Mesothelial cell of epicardium (in vitro differentiated cells): ENCODE data around the gene EHMT1. TPM values are rescaled to one million over a fixed set of nuclear protein-coding genes. Genes with fewer than 3 reads are reported as not detected.

Source experiments
- DNase-seq, 2 experiments: peaks; one replicate each; pipeline ENCODE4 v3.0.0; 2021; ENCODE audit warnings: low spot score in 2 of 2; ENCODE audit not compliant: unreplicated experiment in 2 of 2
- H3K27ac Mint-ChIP-seq: 2 replicates; pipeline ENCODE4 v1.8.0; 2021; ENCODE audit warnings: mixed read lengths
- H3K27me3 Mint-ChIP-seq: 2 replicates; pipeline ENCODE4 v1.8.0; 2021; ENCODE audit warnings: low read depth, mixed read lengths
- H3K36me3 Mint-ChIP-seq: 2 replicates; pipeline ENCODE4 v1.8.0; 2021; ENCODE audit warnings: mixed read lengths
- H3K4me1 Mint-ChIP-seq: 2 replicates; pipeline ENCODE4 v1.8.0; 2021; ENCODE audit warnings: mixed read lengths
- H3K4me3 Mint-ChIP-seq: 2 replicates; pipeline ENCODE4 v1.8.0; 2021; ENCODE audit warnings: mild to moderate bottlenecking, moderate library complexity, mixed read lengths
- H3K9me3 Mint-ChIP-seq: 2 replicates; pipeline ENCODE4 v1.8.0; 2021; ENCODE audit warnings: mixed read lengths
- CTCF ChIP-seq: fragments of 200-600 bp; sonication (generic); IDR thresholded peaks from one replicate; pipeline ENCODE4 v1.5.0; 2021; ENCODE audit warnings: antibody characterized with exemption; ENCODE audit not compliant: unreplicated experiment
- total RNA-seq: library from RNA; stranded (reverse); gene quantifications from 3 replicates; pipeline ENCODE4 v1.2.1, GENCODE V29; 2021

EHMT1 gene
- total RNA-seq, 1 donor from 2014 or later, result 147 TPM

- no peak for TF ChIP-seq CTCF
- H3K4me1 Mint-ChIP-seq, result no peaks in the 10 kb centered on the region
- no peaks in the 10 kb centered on the region for H3K27me3 Mint-ChIP-seq
- no peak for DNase-seq
- peaks cover 4% of the 10 kb centered on the region for H3K9me3 Mint-ChIP-seq
- H3K27ac Mint-ChIP-seq, result no peak overlapping the region
- no peak overlapping the region for H3K4me3 Mint-ChIP-seq
- peaks cover 33% of the 10 kb centered on the region for H3K36me3 Mint-ChIP-seq
Observed at GRCh38 chr9:137833721-137834613, 215.2 kb downstream of the EHMT1 start.

- Mint-ChIP-seq H3K36me3 (peaks cover 31% of the 10 kb centered on the region), H3K27me3 (no peaks in the 10 kb centered on the region), H3K4me1 (no peaks in the 10 kb centered on the region), H3K27ac (no peak overlapping the region), H3K9me3 (peaks cover 10% of the 10 kb centered on the region), H3K4me3 (no peak overlapping the region)
- DNase-seq, result no peak
- no peak for TF ChIP-seq CTCF
Observed at GRCh38 chr9:137834846-137835546, 216.2 kb downstream of the EHMT1 start.

GRCh38 chr9:137836151-137836830 is 217.5 kb downstream of the EHMT1 start:
- no peaks in the 10 kb centered on the region for H3K4me1 Mint-ChIP-seq
- H3K27ac Mint-ChIP-seq, result no peak overlapping the region
- H3K27me3 Mint-ChIP-seq, result no peaks in the 10 kb centered on the region
- no peak for DNase-seq
- H3K4me3 Mint-ChIP-seq, result no peak overlapping the region
- no peak for TF ChIP-seq CTCF
- H3K36me3 Mint-ChIP-seq, result peaks cover 30% of the 10 kb centered on the region
- peaks cover 15% of the 10 kb centered on the region for H3K9me3 Mint-ChIP-seq

- Mint-ChIP-seq H3K9me3 (peaks cover 15% of the 10 kb centered on the region), H3K4me3 (no peak overlapping the region), H3K27me3 (no peaks in the 10 kb centered on the region), H3K36me3 (peaks cover 27% of the 10 kb centered on the region), H3K27ac (no peak overlapping the region), H3K4me1 (no peaks in the 10 kb centered on the region)
- no peak for DNase-seq
- TF ChIP-seq CTCF, result no peak
Observed at GRCh38 chr9:137836831-137837241, 218.0 kb downstream of the EHMT1 start.

GRCh38 chr9:137837345-137838278 is 218.8 kb downstream of the EHMT1 start:
- DNase-seq, result no peak
- no peak for TF ChIP-seq CTCF
- H3K27ac Mint-ChIP-seq, result no peak overlapping the region
- H3K36me3 Mint-ChIP-seq, result peaks cover 27% of the 10 kb centered on the region
- no peak overlapping the region for H3K4me3 Mint-ChIP-seq
- no peaks in the 10 kb centered on the region for H3K4me1 Mint-ChIP-seq
- no peaks in the 10 kb centered on the region for H3K27me3 Mint-ChIP-seq
- H3K9me3 Mint-ChIP-seq, result peaks cover 15% of the 10 kb centered on the region
